ENCODE results near the gene RNF208.

RNF208 gene

GRCh38 chr9:137188086-137188489, 34.0 kb downstream of the RNF208 start:
- DNase-seq (ENCODE audit: low read depth in 1 of 2, low spot score in 1 of 2) = no peak
- no peaks in the 10 kb centered on the region for H3K27me3 ChIP-seq (ENCODE audit: insufficient read depth, poor library complexity, severe bottlenecking)
- peak overlapping the region; percentile 99 for H3K4me3 ChIP-seq (replicated peaks; ENCODE audit: insufficient read depth, low read length)
- peak overlapping the region; percentile 73 for H3K27ac ChIP-seq (replicated peaks)
- TF ChIP-seq SPI1 (IDR thresholded peaks at IDR 0.05; ENCODE audit: borderline replicate concordance, low read depth) (no peak), CTCF (IDR thresholded peaks at IDR 0.05; ENCODE audit: insufficient read depth, low read length) (no peak), POLR2AphosphoS5 (IDR thresholded peaks at IDR 0.05; ENCODE audit: low read depth) (no peak), GABPA (IDR thresholded peaks at IDR 0.05; ENCODE audit: low read depth) (no peak)
- TF ChIP-seq, protein P1, sequence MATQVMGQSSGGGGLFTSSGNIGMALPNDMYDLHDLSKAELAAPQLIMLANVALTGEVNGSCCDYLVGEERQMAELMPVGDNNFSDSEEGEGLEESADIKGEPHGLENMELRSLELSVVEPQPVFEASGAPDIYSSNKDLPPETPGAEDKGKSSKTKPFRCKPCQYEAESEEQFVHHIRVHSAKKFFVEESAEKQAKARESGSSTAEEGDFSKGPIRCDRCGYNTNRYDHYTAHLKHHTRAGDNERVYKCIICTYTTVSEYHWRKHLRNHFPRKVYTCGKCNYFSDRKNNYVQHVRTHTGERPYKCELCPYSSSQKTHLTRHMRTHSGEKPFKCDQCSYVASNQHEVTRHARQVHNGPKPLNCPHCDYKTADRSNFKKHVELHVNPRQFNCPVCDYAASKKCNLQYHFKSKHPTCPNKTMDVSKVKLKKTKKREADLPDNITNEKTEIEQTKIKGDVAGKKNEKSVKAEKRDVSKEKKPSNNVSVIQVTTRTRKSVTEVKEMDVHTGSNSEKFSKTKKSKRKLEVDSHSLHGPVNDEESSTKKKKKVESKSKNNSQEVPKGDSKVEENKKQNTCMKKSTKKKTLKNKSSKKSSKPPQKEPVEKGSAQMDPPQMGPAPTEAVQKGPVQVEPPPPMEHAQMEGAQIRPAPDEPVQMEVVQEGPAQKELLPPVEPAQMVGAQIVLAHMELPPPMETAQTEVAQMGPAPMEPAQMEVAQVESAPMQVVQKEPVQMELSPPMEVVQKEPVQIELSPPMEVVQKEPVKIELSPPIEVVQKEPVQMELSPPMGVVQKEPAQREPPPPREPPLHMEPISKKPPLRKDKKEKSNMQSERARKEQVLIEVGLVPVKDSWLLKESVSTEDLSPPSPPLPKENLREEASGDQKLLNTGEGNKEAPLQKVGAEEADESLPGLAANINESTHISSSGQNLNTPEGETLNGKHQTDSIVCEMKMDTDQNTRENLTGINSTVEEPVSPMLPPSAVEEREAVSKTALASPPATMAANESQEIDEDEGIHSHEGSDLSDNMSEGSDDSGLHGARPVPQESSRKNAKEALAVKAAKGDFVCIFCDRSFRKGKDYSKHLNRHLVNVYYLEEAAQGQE (IDR thresholded peaks at IDR 0.05; ENCODE audit: insufficient replicate concordance, low read depth) = no peak

GRCh38 chr9:137187386-137187785, 34.7 kb downstream of the RNF208 start:
- Histone ChIP-seq H3K27me3 (ENCODE audit: insufficient read depth, poor library complexity, severe bottlenecking) (no peaks in the 10 kb centered on the region), H3K27ac (replicated peaks) (no peak overlapping the region; the same call in 1 of the 2 replicates), H3K4me3 (replicated peaks; ENCODE audit: insufficient read depth, low read length) (peak overlapping the region; percentile 99)
- TF ChIP-seq POLR2AphosphoS5 (IDR thresholded peaks at IDR 0.05; ENCODE audit: low read depth) (no peak), CTCF (IDR thresholded peaks at IDR 0.05; ENCODE audit: insufficient read depth, low read length) (no peak), GABPA (IDR thresholded peaks at IDR 0.05; ENCODE audit: low read depth) (no peak), SPI1 (IDR thresholded peaks at IDR 0.05; ENCODE audit: borderline replicate concordance, low read depth) (no peak)
- TF ChIP-seq, protein P1 (IDR thresholded peaks at IDR 0.05; ENCODE audit: insufficient replicate concordance, low read depth) = no peak
- no peak for DNase-seq (ENCODE audit: low read depth in 1 of 2, low spot score in 1 of 2)

DNA sequence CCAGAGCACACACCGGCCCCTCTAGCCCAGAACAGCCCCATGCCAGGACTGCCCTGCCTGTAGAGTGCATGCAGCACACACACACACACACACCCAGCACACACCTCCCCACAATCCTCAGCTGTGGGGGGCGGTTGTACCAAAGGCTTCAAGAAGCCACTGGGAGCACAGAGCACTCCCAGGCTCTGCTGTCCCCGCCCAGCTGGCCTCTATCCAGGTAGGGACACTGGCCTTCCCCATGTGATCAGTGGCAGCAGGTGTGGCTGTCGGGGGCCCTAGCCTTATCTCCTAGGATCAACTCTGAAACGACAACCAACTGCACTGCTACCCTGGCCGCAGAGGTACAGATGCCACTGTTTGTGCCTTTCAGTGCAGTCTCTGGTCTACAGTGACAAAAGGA, 35.7 kb downstream of the RNF208 start:
- Histone ChIP-seq H3K4me3 (replicated peaks; ENCODE audit: insufficient read depth, low read length) (no peak overlapping the region), H3K27ac (replicated peaks) (no peak overlapping the region), H3K27me3 (ENCODE audit: insufficient read depth, poor library complexity, severe bottlenecking) (no peaks in the 10 kb centered on the region)
- TF ChIP-seq GABPA (IDR thresholded peaks at IDR 0.05; ENCODE audit: low read depth) (no peak), POLR2AphosphoS5 (IDR thresholded peaks at IDR 0.05; ENCODE audit: low read depth) (no peak), CTCF (IDR thresholded peaks at IDR 0.05; ENCODE audit: insufficient read depth, low read length) (no peak), SPI1 (IDR thresholded peaks at IDR 0.05; ENCODE audit: borderline replicate concordance, low read depth) (no peak)
- TF ChIP-seq, protein P1 (IDR thresholded peaks at IDR 0.05; ENCODE audit: insufficient replicate concordance, low read depth) = no peak
- DNase-seq (ENCODE audit: low read depth in 1 of 2, low spot score in 1 of 2) = no peak

Measured in HL-60 (cell line).